GM13976 (cell line): ENCODE measurements around the gene WDR62.

Experiments
- DNase-seq: peaks from one replicate; pipeline ENCODE4 v3.0.0; 2012; ENCODE audit warnings: low spot score
- in situ Hi-C: fragments of 300-500 bp; cut with MboI; formaldehyde crosslinking; loops from one replicate; pipeline ENCODE4 v1.12.0; 2022; ENCODE audit warnings: low sequenced_read_pairs, mixed read lengths, inconsistent platforms; ENCODE audit not compliant: unreplicated experiment
- TF ChIP-seq, protein P1 (sequence below): IDR thresholded peaks from 2 replicates; pipeline ENCODE4 v1.5.1; 2012; ENCODE audit warnings: borderline replicate concordance, mild to moderate bottlenecking; ENCODE audit not compliant: insufficient read depth; ENCODE audit errors: extremely low read depth, missing control alignments, control extremely low read depth

WDR62 gene

DNA sequence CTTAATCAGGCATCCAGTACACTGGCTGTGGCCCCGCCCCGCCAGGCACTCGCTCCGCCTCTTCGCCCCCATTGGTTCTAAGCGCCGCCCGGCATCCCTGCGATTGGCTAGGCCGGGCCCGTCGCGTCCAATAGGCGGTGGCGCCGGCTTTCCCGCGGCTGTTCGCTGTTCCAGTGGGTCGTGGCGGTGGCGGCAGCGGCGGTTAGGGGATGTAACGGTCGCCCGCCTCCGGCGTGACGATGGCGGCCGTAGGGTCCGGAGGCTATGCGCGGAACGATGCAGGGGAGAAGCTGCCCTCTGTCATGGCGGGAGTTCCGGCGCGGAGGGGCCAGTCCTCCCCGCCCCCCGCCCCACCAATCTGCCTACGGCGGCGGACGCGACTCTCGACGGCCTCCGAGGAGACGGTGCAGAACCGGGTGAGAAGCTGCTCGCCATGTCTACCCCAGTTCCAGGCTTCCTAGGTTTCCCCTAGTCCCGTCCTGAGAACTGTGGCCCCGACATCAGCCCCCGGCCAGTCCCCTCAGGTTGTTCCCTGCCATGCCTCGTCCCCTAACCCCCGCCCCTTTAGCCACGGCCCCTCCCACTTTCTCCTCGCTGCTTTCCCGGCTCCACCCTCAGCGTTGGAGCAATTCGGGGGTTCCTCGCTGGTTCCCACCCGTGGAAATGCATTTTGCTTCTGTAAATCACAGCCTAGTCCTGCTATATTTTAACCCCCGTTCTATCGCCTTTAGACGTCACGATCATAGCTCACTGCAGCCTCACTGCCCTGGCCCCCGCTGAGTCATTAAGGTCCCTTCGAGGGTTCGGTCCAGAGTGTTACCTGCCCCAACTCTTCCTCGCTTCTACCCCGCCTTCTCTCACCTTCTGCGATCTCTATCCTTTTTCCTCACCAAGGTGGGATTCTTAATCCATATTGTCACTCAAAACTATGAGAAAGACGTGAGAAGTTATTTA is at the start of gene WDR62:
Gene WDR62 (plus strand): TSS at position 165 of the 954 bp plus-strand sequence. CDS start 75 bp downstream, at position 240.
- in situ Hi-C loops: no loop called here
- TF ChIP-seq, protein P1, sequence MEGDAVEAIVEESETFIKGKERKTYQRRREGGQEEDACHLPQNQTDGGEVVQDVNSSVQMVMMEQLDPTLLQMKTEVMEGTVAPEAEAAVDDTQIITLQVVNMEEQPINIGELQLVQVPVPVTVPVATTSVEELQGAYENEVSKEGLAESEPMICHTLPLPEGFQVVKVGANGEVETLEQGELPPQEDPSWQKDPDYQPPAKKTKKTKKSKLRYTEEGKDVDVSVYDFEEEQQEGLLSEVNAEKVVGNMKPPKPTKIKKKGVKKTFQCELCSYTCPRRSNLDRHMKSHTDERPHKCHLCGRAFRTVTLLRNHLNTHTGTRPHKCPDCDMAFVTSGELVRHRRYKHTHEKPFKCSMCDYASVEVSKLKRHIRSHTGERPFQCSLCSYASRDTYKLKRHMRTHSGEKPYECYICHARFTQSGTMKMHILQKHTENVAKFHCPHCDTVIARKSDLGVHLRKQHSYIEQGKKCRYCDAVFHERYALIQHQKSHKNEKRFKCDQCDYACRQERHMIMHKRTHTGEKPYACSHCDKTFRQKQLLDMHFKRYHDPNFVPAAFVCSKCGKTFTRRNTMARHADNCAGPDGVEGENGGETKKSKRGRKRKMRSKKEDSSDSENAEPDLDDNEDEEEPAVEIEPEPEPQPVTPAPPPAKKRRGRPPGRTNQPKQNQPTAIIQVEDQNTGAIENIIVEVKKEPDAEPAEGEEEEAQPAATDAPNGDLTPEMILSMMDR: no peak
- DNase-seq: peak; percentile 98

DNA sequence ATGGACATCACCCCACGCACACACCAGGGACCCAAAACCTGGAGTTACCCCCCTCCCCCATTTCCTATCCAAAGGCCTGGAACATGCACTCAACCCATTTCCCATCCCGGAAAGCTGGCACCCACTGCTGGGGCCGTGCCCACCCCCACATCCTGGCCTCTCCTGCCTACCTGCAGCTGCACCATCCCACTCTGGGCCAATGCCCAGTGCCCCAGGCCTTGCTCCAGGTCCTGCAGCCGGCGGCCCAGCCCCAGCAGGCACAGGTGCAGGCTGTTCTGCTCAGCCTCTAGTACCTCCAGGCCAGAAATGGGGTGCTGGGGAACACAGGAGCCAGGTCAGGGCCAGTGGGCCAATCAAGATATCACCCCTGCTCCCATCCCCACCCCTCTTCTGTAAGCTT is 47.7 kb upstream of the WDR62 start:
- in situ Hi-C loops: no loop called here
- DNase-seq: no peak

DNA sequence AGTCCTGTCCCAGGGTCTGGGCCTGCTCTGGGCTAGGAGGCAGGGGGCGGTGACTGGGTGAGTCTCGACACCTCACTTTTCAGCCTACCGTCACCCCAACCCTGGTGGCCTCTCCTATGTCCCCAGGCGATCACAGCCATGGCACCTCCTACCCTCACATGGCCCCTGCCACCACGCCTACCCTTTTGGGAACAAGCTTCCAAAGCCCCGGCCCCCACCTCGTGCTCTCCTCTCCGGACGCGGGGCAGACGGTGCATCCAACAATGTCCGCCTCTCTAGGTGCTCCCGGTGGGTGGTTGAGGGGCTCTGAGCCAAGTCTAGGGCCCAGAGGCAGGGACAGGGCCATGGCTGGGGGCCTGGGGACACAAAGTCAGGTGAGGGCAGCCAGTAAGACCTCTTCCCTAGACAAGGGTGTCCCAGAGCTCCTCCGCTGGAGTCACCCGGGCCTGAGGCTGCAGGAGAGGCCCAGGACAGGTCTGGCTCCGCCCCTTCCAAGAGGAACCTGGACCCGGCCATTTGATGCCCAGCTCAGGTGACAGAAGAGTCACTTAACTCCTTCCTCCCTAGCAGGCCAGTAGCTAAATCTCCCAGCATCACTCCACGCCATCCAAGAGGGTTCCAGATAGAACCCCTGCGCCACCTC is 46.2 kb upstream of the WDR62 start, which contains the start of gene SYNE4:
Gene SYNE4 (minus strand): TSS at position 478 of the 643 bp plus-strand sequence. CDS start 132 bp downstream, at position 346.
- DNase-seq: no peak
- in situ Hi-C loops: no loop called here
- TF ChIP-seq, protein P1: no peak

More for the DNA sequence above, 47.7 kb upstream of the WDR62 start:
- TF ChIP-seq, protein P1: no peak

- in situ Hi-C loops: no loop called here
- peak; percentile 86 for DNase-seq
Measured at GRCh38 chr19:36009220-36009619, 45.5 kb upstream of the WDR62 start.

GRCh38 chr19:36009633-36010379 is 44.9 kb upstream of the WDR62 start:
- DNase-seq: no peak
- in situ Hi-C loops: no loop called here
- TF ChIP-seq, protein P1: no peak

More at GRCh38 chr19:36009220-36009619, 45.5 kb upstream of the WDR62 start:
- TF ChIP-seq, protein P1: no peak

DNA sequence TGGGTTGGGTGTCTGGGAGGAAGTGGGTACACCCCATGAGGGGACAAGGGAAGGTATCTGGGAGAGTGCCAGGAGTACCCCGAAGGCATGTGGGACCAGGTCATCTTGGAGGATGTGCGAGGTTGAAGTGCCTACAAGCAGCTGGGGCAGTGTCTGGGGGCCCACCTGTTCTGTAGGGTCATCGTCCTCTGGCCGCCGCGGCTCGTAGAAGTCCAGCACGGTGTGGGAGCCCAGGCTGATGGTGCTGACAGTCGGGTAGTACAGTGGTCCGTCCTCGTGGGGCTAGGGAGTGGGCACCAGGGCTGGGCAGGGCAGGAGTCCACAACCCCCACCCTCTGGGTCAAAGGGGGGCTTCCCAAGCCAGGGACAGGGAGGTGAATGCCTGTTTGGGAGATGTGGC is 44.3 kb upstream of the WDR62 start:
- DNase-seq: no peak
- TF ChIP-seq, protein P1: no peak
- in situ Hi-C loops: no loop called here
